Neuronal stem cell (in vitro differentiated cells): ENCODE data around the gene CCDC138.

Experiments used
- DNase-seq: peaks from one replicate; pipeline ENCODE4 v3.0.0-alpha.2; 2013; ENCODE audit warnings: low spot score
- H2AFZ ChIP-seq: one replicate; pipeline ENCODE4 v1.6.1; 2013; ENCODE audit warnings: mild to moderate bottlenecking, low read length, inconsistent platforms
- H2AK5ac ChIP-seq: 2 replicates; pipeline ENCODE4 v1.6.1; 2013; ENCODE audit warnings: low read depth, mild to moderate bottlenecking, inconsistent platforms, low read length, moderate library complexity, mixed read lengths
- H2BK120ac ChIP-seq: 2 replicates; pipeline ENCODE4 v1.6.1; 2013; ENCODE audit warnings: low read depth, mild to moderate bottlenecking, inconsistent platforms, low read length, moderate library complexity, mixed read lengths
- H2BK12ac ChIP-seq: one replicate; pipeline ENCODE4 v1.6.1; 2013; ENCODE audit warnings: low read length, inconsistent platforms
- H2BK15ac ChIP-seq: 2 replicates; pipeline ENCODE4 v1.6.1; 2013; ENCODE audit warnings: mild to moderate bottlenecking, low read length, inconsistent platforms, mixed read lengths
- H2BK5ac ChIP-seq: one replicate; pipeline ENCODE4 v1.6.1; 2013; ENCODE audit warnings: inconsistent platforms, mild to moderate bottlenecking, low read length, moderate library complexity
- H3K14ac ChIP-seq: one replicate; pipeline ENCODE4 v1.6.1; 2013; ENCODE audit warnings: low read length, inconsistent platforms
- H3K18ac ChIP-seq: 2 replicates; pipeline ENCODE4 v1.6.1; 2013; ENCODE audit warnings: low read length, inconsistent platforms
- H3K23ac ChIP-seq: 2 replicates; pipeline ENCODE4 v1.6.1; 2013; ENCODE audit warnings: low read depth, mild to moderate bottlenecking, mixed read lengths, low read length, inconsistent platforms; ENCODE audit not compliant: poor library complexity
- H3K27ac ChIP-seq: replicated peaks from 3 replicates; pipeline ENCODE4 v1.5.1; 2013; ENCODE audit warnings: low read length, inconsistent platforms
- H3K27me3 ChIP-seq, 3 experiments: 2 replicates each; pipeline ENCODE4 v1.6.1; 2013; ENCODE audit warnings: low read length in 3 of 3, mild to moderate bottlenecking in 2 of 3, inconsistent platforms in 1 of 3, low read depth in 1 of 3, mixed read lengths in 1 of 3, moderate library complexity in 1 of 3; ENCODE audit not compliant: control insufficient read depth in 3 of 3, insufficient read depth in 3 of 3
- H3K36me3 ChIP-seq, 2 donors: replicated peaks in 1 of 2; 2 replicates each; pipeline ENCODE4 v1.6.1; 2013; ENCODE audit warnings: low read length in 2 of 2; ENCODE audit not compliant: control insufficient read depth in 2 of 2, insufficient read depth in 2 of 2
- H3K4ac ChIP-seq: 2 replicates; pipeline ENCODE4 v1.6.1; 2013; ENCODE audit warnings: inconsistent platforms, mild to moderate bottlenecking, low read length, moderate library complexity
- H3K4me1 ChIP-seq, 2 donors: 1 replicate in 1 of 2; 2 replicates in 1 of 2; pipeline ENCODE4 v1.6.1; 2013; ENCODE audit warnings: low read length in 2 of 2, low read depth in 1 of 2; ENCODE audit not compliant: control insufficient read depth in 2 of 2, insufficient read depth in 1 of 2
- H3K4me2 ChIP-seq: one replicate; pipeline ENCODE4 v1.6.1; 2013; ENCODE audit warnings: mild to moderate bottlenecking, low read length, inconsistent platforms; ENCODE audit not compliant: insufficient read depth, poor library complexity, severe bottlenecking
- H3K4me3 ChIP-seq, 2 donors: 2 replicates each; pipeline ENCODE4 v1.5.1; 2013; ENCODE audit warnings: low read length in 2 of 2, mild to moderate bottlenecking in 2 of 2, inconsistent platforms in 1 of 2, moderate library complexity in 1 of 2
- H3K79me1 ChIP-seq: one replicate; pipeline ENCODE4 v1.6.1; 2013; ENCODE audit warnings: low read depth, mild to moderate bottlenecking, inconsistent platforms, low read length, moderate library complexity
- H3K9ac ChIP-seq: one replicate; pipeline ENCODE4 v1.6.1; 2013; ENCODE audit warnings: mild to moderate bottlenecking, low read depth, low read length, inconsistent platforms; ENCODE audit not compliant: poor library complexity
- H3K9me3 ChIP-seq, 2 donors: replicated peaks in 1 of 2; 2 replicates each; pipeline versions ENCODE3 to v1.6.1; 2013; ENCODE audit warnings: low read length in 2 of 2, mild to moderate bottlenecking in 2 of 2, inconsistent platforms in 1 of 2, low read depth in 1 of 2, mixed read lengths in 1 of 2, moderate library complexity in 1 of 2; ENCODE audit not compliant: control insufficient read depth in 2 of 2, insufficient read depth in 1 of 2
- H4K8ac ChIP-seq: one replicate; pipeline ENCODE4 v1.6.1; 2013; ENCODE audit warnings: low read depth, mild to moderate bottlenecking, inconsistent platforms, low read length, moderate library complexity
- H4K91ac ChIP-seq: one replicate; pipeline ENCODE4 v1.6.1; 2013; ENCODE audit warnings: low read length, low read depth, mild to moderate bottlenecking, inconsistent platforms; ENCODE audit not compliant: poor library complexity
- WGBS, 2 donors: extraction: QIAGEN DNeasy Blood & Tissue Kit; methylation state at CpG; one replicate each; pipeline ENCODE4 v1.1.7; 2013; ENCODE audit warnings: missing lambda C conversion rate in 2 of 2, mixed read lengths in 1 of 2; ENCODE audit not compliant: insufficient read length in 2 of 2, insufficient replicate concordance in 1 of 2; ENCODE audit errors: extremely low coverage in 2 of 2; 5-methylcytosine and 5-hydroxymethylcytosine counted together

Gene CCDC138

GRCh38 chr2:108907822-108908712 lies 121.5 kb downstream of the CCDC138 start:
- no peaks in the 10 kb centered on the region for H3K4me1 ChIP-seq

GRCh38 chr2:108908713-108909070 lies 122.1 kb downstream of the CCDC138 start:
- Histone ChIP-seq H2BK15ac (no peak overlapping the region), H3K4me3 (no peak overlapping the region), H4K91ac (no peak overlapping the region), H4K8ac (no peak overlapping the region), H3K27ac (no peak overlapping the region), H3K4me2 (no peak overlapping the region), H3K4ac (no peak overlapping the region), H2BK12ac (no peak overlapping the region), H3K27me3 (no peaks in the 10 kb centered on the region), H3K36me3 (no peaks in the 10 kb centered on the region), H3K14ac (no peak overlapping the region), H3K9ac (no peak overlapping the region), H3K4me1 (no peaks in the 10 kb centered on the region), H2BK120ac (no peak overlapping the region), H2AK5ac (no peak overlapping the region), H3K18ac (no peak overlapping the region), H2BK5ac (no peak overlapping the region), H3K23ac (no peak overlapping the region), H3K79me1 (no peaks in the 10 kb centered on the region), H2AFZ (no peak overlapping the region), H3K9me3 (no peaks in the 10 kb centered on the region)
- DNase-seq = no peak
- WGBS, 2 donors = no CpG with 5 or more reads among the region's 1 CpG

More at GRCh38 chr2:108907822-108908712, 121.5 kb downstream of the CCDC138 start:
- H3K9me3 ChIP-seq = no peaks in the 10 kb centered on the region
- H3K14ac ChIP-seq = peak overlapping the region; percentile 75
- H3K23ac ChIP-seq = no peak overlapping the region
- H3K4me3 ChIP-seq = no peak overlapping the region
- no CpG with 5 or more reads among the region's 24 CpGs for WGBS, 2 donors
- no peaks in the 10 kb centered on the region for H3K36me3 ChIP-seq
- no peak overlapping the region for H2BK15ac ChIP-seq
- H4K8ac ChIP-seq = no peak overlapping the region
- H4K91ac ChIP-seq = no peak overlapping the region
- no peak overlapping the region for H2BK12ac ChIP-seq
- H2AK5ac ChIP-seq = peak overlapping the region; percentile 74
- H3K4me2 ChIP-seq = no peak overlapping the region
- H3K79me1 ChIP-seq = no peaks in the 10 kb centered on the region
- no peak overlapping the region for H3K4ac ChIP-seq
- no peaks in the 10 kb centered on the region for H3K27me3 ChIP-seq
- no peak overlapping the region for H2AFZ ChIP-seq
- no peak overlapping the region for H3K27ac ChIP-seq
- H2BK120ac ChIP-seq = no peak overlapping the region
- H3K9ac ChIP-seq = no peak overlapping the region
- no peak for DNase-seq
- peak overlapping the region; percentile 69 for H3K18ac ChIP-seq
- H2BK5ac ChIP-seq = no peak overlapping the region

- H4K91ac ChIP-seq = no peak overlapping the region
- no peak overlapping the region for H2BK120ac ChIP-seq
- no peak overlapping the region for H3K23ac ChIP-seq
- H3K14ac ChIP-seq = no peak overlapping the region
- no peak overlapping the region for H2AFZ ChIP-seq
- no peak overlapping the region for H2BK5ac ChIP-seq
- H3K4me3 ChIP-seq = no peak overlapping the region
- no peak overlapping the region for H3K4me2 ChIP-seq
- WGBS, 2 donors = no CpG with 5 or more reads among the region's 9 CpGs
- H3K4ac ChIP-seq = no peak overlapping the region
- H3K9me3 ChIP-seq = no peaks in the 10 kb centered on the region
- no peak overlapping the region for H2AK5ac ChIP-seq
- H2BK12ac ChIP-seq = no peak overlapping the region
- no peaks in the 10 kb centered on the region for H3K36me3 ChIP-seq
- no peak overlapping the region for H3K9ac ChIP-seq
- no peak overlapping the region for H2BK15ac ChIP-seq
- DNase-seq = no peak
- H3K4me1 ChIP-seq = no peaks in the 10 kb centered on the region
- H3K79me1 ChIP-seq = no peaks in the 10 kb centered on the region
- H3K27ac ChIP-seq = no peak overlapping the region
- H3K18ac ChIP-seq = no peak overlapping the region
- H4K8ac ChIP-seq = no peak overlapping the region
- no peaks in the 10 kb centered on the region for H3K27me3 ChIP-seq
Observed at GRCh38 chr2:108909275-108909823, 122.8 kb downstream of the CCDC138 start.

- Histone ChIP-seq H3K4me3 (peak overlapping the region in 1 of 2 donors; percentile 7), H3K4me1 (no peaks in the 10 kb centered on the region), H2BK12ac (no peak overlapping the region), H4K8ac (no peak overlapping the region), H2BK15ac (no peak overlapping the region), H2BK5ac (no peak overlapping the region), H3K23ac (no peak overlapping the region), H3K27ac (no peak overlapping the region), H3K79me1 (no peaks in the 10 kb centered on the region), H2BK120ac (no peak overlapping the region), H3K9ac (no peak overlapping the region), H3K36me3 (no peaks in the 10 kb centered on the region), H3K9me3 (no peaks in the 10 kb centered on the region), H2AK5ac (no peak overlapping the region), H2AFZ (no peak overlapping the region), H3K4me2 (no peak overlapping the region), H3K4ac (no peak overlapping the region), H3K18ac (peak overlapping the region; percentile 56), H4K91ac (no peak overlapping the region), H3K14ac (peak overlapping the region; percentile 100), H3K27me3 (no peaks in the 10 kb centered on the region)
- no CpG with 5 or more reads among the region's 12 CpGs for WGBS, 2 donors
- DNase-seq = no peak
Observed at GRCh38 chr2:108910011-108910431, 123.5 kb downstream of the CCDC138 start.
